K562 (cell line): ENCODE measurements around the gene TREH. TPM values are rescaled to one million over a fixed set of nuclear protein-coding genes. Genes with fewer than 3 reads are reported as not detected.
A peak's percentile ranks its signal among the peaks of the same experiment; 100 is the strongest.

ENCODE experiments used
- BCL6 ChIP-seq: fragments of 250-450 bp; sonication (Bioruptor Pico); IDR thresholded peaks from 2 replicates; pipeline ENCODE4 v1.4.0; 2020
- CBX5 ChIP-seq: IDR thresholded peaks from 2 replicates; pipeline ENCODE4 v1.6.1; 2014; ENCODE audit warnings: low read depth, borderline replicate concordance
- CXXC5 ChIP-seq: fragments of 250-450 bp; sonication (Bioruptor Pico); IDR thresholded peaks from 2 replicates; pipeline ENCODE4 v1.8.0; 2022; ENCODE audit warnings: inconsistent platforms, mild to moderate bottlenecking, moderate library complexity
- GABPB1 ChIP-seq: sonication (generic); formaldehyde crosslinking; IDR thresholded peaks from 2 replicates; pipeline ENCODE4 v1.8.0; 2022; ENCODE audit warnings: mild to moderate bottlenecking, missing genetic modification reagents
- HDAC8 ChIP-seq: fragments of 450-650 bp; IDR thresholded peaks from 2 replicates; pipeline ENCODE4 v1.6.1; 2016; ENCODE audit warnings: mild to moderate bottlenecking, missing genetic modification characterization, moderate library complexity, missing compliant biosample characterization
- HNRNPLL ChIP-seq: fragments of 200-400 bp; formaldehyde crosslinking; IDR thresholded peaks from 2 replicates; pipeline ENCODE4 v1.6.1; 2017; ENCODE audit warnings: low read length, low read depth, mild to moderate bottlenecking; ENCODE audit not compliant: poor library complexity, severe bottlenecking
- MEF2D ChIP-seq: conservative IDR thresholded peaks from 2 replicates; pipeline ENCODE4 v1.6.1; 2016; ENCODE audit warnings: low read depth, missing genetic modification characterization, missing compliant biosample characterization
- NCOA1 ChIP-seq: fragments of 450-650 bp; IDR thresholded peaks from 2 replicates; pipeline ENCODE4 v1.6.1; 2016; ENCODE audit warnings: low read depth
- NR2C1 ChIP-seq, 2 experiments: fragments of 450-650 bp; IDR thresholded peaks; 2 replicates each; pipeline ENCODE4 v1.6.1; 2017; ENCODE audit warnings: mild to moderate bottlenecking in 2 of 2, antibody characterized with exemption in 1 of 2, inconsistent platforms in 1 of 2, missing compliant biosample characterization in 1 of 2, missing genetic modification characterization in 1 of 2
- PTRF ChIP-seq: fragments of 450-650 bp; IDR thresholded peaks from 2 replicates; pipeline ENCODE4 v1.6.1; 2016; ENCODE audit warnings: mild to moderate bottlenecking, missing genetic modification characterization, missing compliant biosample characterization
- SIN3A ChIP-seq, 2 experiments: fragments of 150-350 bp in 1 of 2; IDR thresholded peaks; 2 replicates each; pipeline ENCODE4 v1.6.1; 2011 to 2016; ENCODE audit warnings: borderline replicate concordance in 2 of 2, low read depth in 2 of 2, low read length in 2 of 2, mild to moderate bottlenecking in 2 of 2, moderate library complexity in 2 of 2; ENCODE audit not compliant: control insufficient read depth in 1 of 2
- polyA plus RNA-seq, 8 experiments: library from polyadenylated mRNA; depleted of rRNA in 4 of 8; stranded (reverse) in 5 of 8; unstranded in 3 of 8; fragments of >200 nt; fragmentation: Nextera tagmentation in 2 of 8; fragmentation: Illumina TruSeq in 1 of 8; extraction: Ambion mirVana in 2 of 8; extraction: Trizol in 1 of 8; gene quantifications; 2 replicates each; pipeline versions ENCODE4 v1.2.1 to v1.2.3, GENCODE V29; 2011 to 2014; ENCODE audit warnings: inconsistent platforms in 1 of 8, missing spikeins in 1 of 8
- total RNA-seq, 7 experiments: library from RNA; depleted of rRNA in 6 of 7; stranded (reverse); fragments of >200 nt in 6 of 7; fragmentation: Illumina TruSeq in 2 of 7; extraction: Trizol in 2 of 7; gene quantifications; 2 replicates each; pipeline versions ENCODE4 v1.2.1 to v1.2.3, GENCODE V29; 2011 to 2021; ENCODE audit warnings: low replicate concordance in 1 of 7
- TF ChIP-seq, protein P1 (sequence below), 2 experiments: fragments of 450-650 bp; IDR thresholded peaks; 2 replicates each; pipeline ENCODE4 v1.6.1; 2016; ENCODE audit warnings: mild to moderate bottlenecking in 2 of 2, borderline replicate concordance in 1 of 2, low read depth in 1 of 2, moderate library complexity in 1 of 2
- TF ChIP-seq, protein P2 (sequence below): fragments of 200-800 bp; sonication (Bioruptor generic); IDR thresholded peaks from 2 replicates; pipeline ENCODE4 v1.6.1; 2017; ENCODE audit warnings: missing genetic modification characterization, missing compliant biosample characterization
- TF ChIP-seq, protein P3 (sequence below): fragments of 200-800 bp; sonication (Bioruptor generic); IDR thresholded peaks from 2 replicates; pipeline ENCODE4 v1.6.1; 2017; ENCODE audit warnings: missing genetic modification characterization, missing compliant biosample characterization
- TF ChIP-seq, protein P4 (sequence below): fragments of 250-450 bp; sonication (Bioruptor Pico); IDR thresholded peaks from 2 replicates; pipeline ENCODE4 v1.4.0; 2020

The TREH gene
- total and polyA plus RNA-seq, 9 of the 15 experiments (the other 6 are each of a cell fraction or from before 2014, with no cell fraction given): 0.09 to 0.20 (median 0.11) TPM; not detected in 6

DNA sequence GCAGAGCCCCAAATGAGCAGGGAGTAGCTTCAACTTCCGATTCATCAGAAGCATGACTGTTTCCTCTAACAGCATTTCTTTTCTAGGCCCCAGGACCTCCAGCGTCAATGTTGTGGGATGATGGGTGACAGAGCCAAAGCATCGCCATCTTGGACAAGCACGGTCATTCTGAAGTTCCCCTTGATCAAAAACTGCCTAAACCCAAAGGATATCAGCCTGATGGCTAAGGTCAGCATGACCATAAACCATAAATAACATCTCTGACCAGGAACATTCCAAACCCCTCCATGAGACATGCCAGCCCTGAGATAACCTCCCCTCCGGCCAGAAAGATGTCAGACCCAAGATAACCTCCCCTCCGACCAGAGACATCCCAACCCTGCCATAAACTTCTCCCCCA is 28.8 kb upstream of the TREH start (continued):
- TF ChIP-seq, protein P1, sequence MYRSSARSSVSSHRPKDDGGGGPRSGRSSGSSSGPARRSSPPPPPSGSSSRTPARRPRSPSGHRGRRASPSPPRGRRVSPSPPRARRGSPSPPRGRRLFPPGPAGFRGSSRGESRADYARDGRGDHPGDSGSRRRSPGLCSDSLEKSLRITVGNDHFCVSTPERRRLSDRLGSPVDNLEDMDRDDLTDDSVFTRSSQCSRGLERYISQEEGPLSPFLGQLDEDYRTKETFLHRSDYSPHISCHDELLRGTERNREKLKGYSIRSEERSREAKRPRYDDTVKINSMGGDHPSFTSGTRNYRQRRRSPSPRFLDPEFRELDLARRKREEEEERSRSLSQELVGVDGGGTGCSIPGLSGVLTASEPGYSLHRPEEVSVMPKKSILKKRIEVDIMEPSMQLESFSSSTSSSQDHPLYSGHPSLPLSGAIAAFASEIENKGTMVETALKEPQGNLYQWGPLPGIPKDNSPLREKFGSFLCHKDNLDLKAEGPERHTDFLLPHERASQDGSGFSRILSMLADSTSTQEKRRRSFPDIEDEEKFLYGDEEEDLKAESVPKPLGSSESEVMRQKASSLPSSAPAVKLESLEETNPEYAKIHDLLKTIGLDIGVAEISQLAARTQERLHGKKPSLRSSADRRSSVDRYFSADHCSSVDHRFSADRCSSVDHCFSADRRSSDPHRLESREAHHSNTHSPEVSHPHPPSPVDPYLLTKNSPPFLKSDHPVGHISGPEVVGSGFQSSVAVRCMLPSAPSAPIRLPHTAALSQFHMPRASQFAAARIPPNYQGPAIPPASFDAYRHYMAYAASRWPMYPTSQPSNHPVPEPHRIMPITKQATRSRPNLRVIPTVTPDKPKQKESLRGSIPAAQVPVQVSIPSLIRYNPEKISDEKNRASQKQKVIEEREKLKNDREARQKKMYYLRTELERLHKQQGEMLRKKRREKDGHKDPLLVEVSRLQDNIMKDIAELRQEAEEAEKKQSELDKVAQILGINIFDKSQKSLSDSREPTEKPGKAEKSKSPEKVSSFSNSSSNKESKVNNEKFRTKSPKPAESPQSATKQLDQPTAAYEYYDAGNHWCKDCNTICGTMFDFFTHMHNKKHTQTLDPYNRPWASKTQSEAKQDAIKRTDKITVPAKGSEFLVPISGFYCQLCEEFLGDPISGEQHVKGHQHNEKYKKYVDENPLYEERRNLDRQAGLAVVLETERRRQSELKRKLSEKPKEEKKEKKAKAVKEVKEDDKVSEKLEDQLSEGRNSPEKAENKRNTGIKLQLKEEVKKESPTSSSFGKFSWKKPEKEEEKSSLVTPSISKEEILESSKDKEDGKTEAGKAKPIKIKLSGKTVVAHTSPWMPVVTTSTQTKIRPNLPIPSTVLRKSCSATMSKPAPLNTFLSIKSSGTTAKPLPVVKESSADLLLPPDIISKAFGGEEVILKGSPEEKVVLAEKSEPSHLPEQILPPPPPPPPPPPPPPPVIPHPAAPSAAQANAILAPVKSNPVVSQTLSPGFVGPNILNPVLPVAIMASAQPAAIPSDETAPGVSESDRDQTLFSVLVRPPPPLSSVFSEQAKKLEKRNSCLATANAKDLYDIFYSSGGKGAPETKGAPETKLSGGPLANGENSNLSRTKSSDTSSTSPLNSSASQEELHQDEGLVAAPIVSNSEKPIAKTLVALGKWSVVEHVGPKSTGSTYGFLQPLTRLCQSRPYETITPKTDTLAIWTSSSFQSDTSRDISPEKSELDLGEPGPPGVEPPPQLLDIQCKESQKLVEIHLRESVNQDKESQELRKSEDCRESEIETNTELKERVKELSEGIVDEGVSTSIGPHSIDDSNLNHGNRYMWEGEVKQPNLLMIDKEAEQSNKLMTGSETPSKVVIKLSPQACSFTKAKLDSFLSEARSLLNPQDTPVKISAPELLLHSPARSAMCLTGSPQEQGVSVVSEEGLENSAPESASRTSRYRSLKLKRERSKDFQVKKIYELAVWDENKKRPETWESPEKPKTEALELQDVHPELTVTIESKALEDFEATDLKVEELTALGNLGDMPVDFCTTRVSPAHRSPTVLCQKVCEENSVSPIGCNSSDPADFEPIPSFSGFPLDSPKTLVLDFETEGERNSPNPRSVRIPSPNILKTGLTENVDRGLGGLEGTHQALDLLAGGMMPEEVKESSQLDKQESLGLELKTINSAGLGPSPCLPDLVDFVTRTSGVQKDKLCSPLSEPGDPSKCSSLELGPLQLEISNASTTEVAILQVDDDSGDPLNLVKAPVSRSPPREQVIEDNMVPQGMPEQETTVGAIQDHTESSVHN (IDR thresholded peaks at IDR 0.05; ENCODE audit: borderline replicate concordance in 1 of 2, low read depth in 1 of 2): no peak
- TF ChIP-seq CBX5 (no peak), BCL6 (CRISPR knock-in tag) (0 out of 2 replicates have a peak, but pooled peaks have one; percentile 32), MEF2D (peak; percentile 87), SIN3A (IDR thresholded peaks at IDR 0.05; ENCODE audit: borderline replicate concordance in 2 of 2, control insufficient read depth in 1 of 2, low read depth in 2 of 2, low read length in 2 of 2) (no peak), CXXC5 (CRISPR knock-in tag) (peak; percentile 57), NCOA1 (no peak), PTRF (tag) (peak; percentile 57; the same call in 1 of the 2 replicates), GABPB1 (CRISPR knock-in tag) (no peak), HNRNPLL (no peak), NR2C1 (IDR thresholded peaks at IDR 0.05) (no peak), NR2C1 (tag; IDR thresholded peaks at IDR 0.05) (peak; percentile 79), HDAC8 (tag) (peak; percentile 85)
- TF ChIP-seq, protein P2, sequence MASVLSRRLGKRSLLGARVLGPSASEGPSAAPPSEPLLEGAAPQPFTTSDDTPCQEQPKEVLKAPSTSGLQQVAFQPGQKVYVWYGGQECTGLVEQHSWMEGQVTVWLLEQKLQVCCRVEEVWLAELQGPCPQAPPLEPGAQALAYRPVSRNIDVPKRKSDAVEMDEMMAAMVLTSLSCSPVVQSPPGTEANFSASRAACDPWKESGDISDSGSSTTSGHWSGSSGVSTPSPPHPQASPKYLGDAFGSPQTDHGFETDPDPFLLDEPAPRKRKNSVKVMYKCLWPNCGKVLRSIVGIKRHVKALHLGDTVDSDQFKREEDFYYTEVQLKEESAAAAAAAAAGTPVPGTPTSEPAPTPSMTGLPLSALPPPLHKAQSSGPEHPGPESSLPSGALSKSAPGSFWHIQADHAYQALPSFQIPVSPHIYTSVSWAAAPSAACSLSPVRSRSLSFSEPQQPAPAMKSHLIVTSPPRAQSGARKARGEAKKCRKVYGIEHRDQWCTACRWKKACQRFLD: peak; percentile 72; the same call in 1 of the 2 replicates
- TF ChIP-seq, protein P3, sequence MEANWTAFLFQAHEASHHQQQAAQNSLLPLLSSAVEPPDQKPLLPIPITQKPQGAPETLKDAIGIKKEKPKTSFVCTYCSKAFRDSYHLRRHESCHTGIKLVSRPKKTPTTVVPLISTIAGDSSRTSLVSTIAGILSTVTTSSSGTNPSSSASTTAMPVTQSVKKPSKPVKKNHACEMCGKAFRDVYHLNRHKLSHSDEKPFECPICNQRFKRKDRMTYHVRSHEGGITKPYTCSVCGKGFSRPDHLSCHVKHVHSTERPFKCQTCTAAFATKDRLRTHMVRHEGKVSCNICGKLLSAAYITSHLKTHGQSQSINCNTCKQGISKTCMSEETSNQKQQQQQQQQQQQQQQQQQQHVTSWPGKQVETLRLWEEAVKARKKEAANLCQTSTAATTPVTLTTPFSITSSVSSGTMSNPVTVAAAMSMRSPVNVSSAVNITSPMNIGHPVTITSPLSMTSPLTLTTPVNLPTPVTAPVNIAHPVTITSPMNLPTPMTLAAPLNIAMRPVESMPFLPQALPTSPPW (CRISPR knock-in tag): 0 out of 2 replicates have a peak, but pooled peaks have one; percentile 20
- TF ChIP-seq, protein P4, sequence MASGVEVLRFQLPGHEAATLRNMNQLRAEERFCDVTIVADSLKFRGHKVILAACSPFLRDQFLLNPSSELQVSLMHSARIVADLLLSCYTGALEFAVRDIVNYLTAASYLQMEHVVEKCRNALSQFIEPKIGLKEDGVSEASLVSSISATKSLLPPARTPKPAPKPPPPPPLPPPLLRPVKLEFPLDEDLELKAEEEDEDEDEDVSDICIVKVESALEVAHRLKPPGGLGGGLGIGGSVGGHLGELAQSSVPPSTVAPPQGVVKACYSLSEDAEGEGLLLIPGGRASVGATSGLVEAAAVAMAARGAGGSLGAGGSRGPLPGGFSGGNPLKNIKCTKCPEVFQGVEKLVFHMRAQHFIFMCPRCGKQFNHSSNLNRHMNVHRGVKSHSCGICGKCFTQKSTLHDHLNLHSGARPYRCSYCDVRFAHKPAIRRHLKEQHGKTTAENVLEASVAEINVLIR (CRISPR knock-in tag): peak; percentile 46; the same call in 1 of the 2 replicates
